Measurements from ENCODE around the gene ADGRV1.

DNA sequence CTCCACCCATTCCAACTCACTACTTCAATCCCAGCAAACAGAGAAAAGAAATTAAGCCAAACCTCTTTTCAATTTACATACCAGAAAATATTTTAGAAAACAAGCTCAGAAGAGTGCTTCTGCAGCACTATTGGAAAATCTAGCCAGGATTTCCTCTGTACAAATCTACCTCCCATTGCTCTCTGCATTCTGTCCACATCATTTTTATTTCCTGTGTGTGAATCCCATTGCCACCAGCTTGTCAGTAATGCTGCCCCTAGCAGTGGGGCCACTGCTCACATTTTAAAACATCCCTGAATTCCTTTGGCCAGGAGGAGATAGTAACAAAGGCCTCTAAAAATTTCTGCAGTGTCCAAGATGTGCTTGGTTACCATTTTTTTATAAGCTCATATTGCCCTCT, 592.0 kb downstream of the ADGRV1 start:
- TF ChIP-seq, protein P1, sequence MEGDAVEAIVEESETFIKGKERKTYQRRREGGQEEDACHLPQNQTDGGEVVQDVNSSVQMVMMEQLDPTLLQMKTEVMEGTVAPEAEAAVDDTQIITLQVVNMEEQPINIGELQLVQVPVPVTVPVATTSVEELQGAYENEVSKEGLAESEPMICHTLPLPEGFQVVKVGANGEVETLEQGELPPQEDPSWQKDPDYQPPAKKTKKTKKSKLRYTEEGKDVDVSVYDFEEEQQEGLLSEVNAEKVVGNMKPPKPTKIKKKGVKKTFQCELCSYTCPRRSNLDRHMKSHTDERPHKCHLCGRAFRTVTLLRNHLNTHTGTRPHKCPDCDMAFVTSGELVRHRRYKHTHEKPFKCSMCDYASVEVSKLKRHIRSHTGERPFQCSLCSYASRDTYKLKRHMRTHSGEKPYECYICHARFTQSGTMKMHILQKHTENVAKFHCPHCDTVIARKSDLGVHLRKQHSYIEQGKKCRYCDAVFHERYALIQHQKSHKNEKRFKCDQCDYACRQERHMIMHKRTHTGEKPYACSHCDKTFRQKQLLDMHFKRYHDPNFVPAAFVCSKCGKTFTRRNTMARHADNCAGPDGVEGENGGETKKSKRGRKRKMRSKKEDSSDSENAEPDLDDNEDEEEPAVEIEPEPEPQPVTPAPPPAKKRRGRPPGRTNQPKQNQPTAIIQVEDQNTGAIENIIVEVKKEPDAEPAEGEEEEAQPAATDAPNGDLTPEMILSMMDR (IDR thresholded peaks at IDR 0.05; ENCODE audit: insufficient read depth, low read depth, low read length), result no peak
- no peak for TF ChIP-seq EZH2 (IDR thresholded peaks at IDR 0.05; ENCODE audit: insufficient read depth, low read length)
